ENCODE data around the gene GEMIN7.

Gene GEMIN7

DNA sequence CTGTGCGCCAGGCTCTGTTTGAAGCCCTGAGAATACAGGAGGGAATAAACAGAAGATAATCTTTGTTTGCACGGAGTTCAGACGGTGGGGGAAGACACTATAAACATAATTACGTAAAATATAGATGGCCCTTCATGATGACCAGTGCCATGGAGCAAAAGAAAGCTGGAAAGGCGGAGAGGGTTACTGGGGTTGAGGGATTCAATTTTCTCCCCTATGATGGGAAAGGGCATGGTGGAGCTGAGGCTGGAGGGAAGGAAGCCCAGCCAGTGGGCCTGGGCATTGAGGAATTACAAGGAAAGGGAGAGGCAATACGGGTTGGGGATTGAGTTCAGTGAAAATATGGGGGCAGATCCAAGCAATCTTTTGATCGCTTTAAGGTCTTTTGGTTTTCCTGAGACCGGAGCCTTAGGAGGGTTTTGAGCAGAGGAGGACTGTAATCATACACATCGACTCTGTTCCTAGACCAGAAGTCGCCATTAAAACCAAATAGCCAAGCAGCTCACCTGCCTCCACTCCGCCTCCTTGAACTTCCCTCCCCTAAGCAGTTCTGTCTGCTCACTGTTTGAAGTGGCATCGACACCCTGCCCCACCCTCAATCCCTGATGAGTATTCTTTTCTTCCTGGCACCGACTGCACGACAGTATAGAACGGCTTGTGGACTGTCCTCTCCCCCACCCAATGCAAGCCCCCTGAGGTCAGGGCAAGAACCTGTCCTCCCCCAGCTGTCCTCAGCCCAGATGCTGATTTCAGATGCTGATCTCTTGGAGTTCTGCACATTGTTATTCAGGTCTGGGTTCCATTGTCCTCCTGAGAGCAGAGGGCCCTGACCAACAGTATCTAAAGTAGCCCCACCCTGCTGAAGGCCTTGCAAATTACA is 2.0 kb upstream of the GEMIN7 start:
- Histone ChIP-seq H3K27me3 (ENCODE audit: low read length) (no peaks in the 10 kb centered on the region), H3K4me3 (ENCODE audit: insufficient read depth, low read length, poor library complexity, severe bottlenecking) (peak overlapping the region; percentile 93), H2AFZ (ENCODE audit: low read depth, low read length, severe bottlenecking) (no peak overlapping the region), H3K9me3 (ENCODE audit: insufficient read depth, low read length) (no peaks in the 10 kb centered on the region), H3K9ac (ENCODE audit: low read length) (peak overlapping the region; percentile 96), H3F3A (ENCODE audit: insufficient read depth) (peaks cover 29% of the 10 kb centered on the region), H3K79me2 (ENCODE audit: insufficient read depth, low read length) (peaks cover 66% of the 10 kb centered on the region), H3K27ac (ENCODE audit: low read depth, low read length) (peak overlapping the region; percentile 96), H3K4me2 (ENCODE audit: low read depth, low read length, poor library complexity, severe bottlenecking) (peak overlapping the region; percentile 78), H4K20me1 (ENCODE audit: low read depth, low read length) (peaks cover 9% of the 10 kb centered on the region), H3K36me3 (ENCODE audit: low read length) (peaks cover 10% of the 10 kb centered on the region; the same call in 1 of the 2 replicates), H3K9me2 (replicated peaks; ENCODE audit: insufficient read depth, low read length) (no peaks in the 10 kb centered on the region)
- TF ChIP-seq, protein P1, sequence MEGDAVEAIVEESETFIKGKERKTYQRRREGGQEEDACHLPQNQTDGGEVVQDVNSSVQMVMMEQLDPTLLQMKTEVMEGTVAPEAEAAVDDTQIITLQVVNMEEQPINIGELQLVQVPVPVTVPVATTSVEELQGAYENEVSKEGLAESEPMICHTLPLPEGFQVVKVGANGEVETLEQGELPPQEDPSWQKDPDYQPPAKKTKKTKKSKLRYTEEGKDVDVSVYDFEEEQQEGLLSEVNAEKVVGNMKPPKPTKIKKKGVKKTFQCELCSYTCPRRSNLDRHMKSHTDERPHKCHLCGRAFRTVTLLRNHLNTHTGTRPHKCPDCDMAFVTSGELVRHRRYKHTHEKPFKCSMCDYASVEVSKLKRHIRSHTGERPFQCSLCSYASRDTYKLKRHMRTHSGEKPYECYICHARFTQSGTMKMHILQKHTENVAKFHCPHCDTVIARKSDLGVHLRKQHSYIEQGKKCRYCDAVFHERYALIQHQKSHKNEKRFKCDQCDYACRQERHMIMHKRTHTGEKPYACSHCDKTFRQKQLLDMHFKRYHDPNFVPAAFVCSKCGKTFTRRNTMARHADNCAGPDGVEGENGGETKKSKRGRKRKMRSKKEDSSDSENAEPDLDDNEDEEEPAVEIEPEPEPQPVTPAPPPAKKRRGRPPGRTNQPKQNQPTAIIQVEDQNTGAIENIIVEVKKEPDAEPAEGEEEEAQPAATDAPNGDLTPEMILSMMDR (IDR thresholded peaks at IDR 0.05; ENCODE audit: insufficient read depth, low read length, poor library complexity, severe bottlenecking) = no peak
- TF ChIP-seq EZH2phosphoT487 (conservative IDR thresholded peaks at IDR 0.05; ENCODE audit: low read length) = no peak

DNA sequence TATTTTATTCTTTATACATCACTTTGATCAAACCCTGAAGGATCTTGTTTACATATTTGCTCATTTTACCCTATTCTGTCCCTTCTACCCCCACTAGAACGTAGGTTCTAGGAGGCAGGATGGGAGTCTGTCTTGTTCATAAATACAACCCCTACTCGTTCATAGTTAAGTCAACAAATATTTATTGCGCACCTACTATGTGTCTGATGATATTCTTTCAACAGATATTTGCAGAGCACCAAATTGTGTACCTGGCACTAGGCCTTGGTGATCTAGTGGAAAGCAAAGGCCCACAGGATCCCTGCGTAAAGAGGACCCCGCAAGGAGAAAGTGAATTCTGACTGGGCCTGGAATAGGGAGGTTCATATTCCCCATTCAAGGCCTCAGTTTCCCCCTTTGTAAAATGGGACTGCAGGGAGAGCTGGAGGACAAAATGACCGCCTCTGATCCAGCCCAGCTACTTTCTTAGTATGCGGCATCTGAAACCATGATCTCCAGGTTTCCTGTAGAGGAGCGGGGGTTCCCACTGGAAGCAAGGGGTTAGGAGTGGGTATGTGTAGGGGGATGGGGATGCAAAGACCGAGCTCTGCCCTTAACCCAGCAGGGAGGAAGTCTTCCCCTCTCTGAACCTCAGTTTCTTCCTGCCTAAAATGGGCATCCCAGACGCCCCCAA is 534 bp upstream of the GEMIN7 start:
- TF ChIP-seq, protein P1 (IDR thresholded peaks at IDR 0.05; ENCODE audit: insufficient read depth, low read length, poor library complexity, severe bottlenecking) = no peak

DNA sequence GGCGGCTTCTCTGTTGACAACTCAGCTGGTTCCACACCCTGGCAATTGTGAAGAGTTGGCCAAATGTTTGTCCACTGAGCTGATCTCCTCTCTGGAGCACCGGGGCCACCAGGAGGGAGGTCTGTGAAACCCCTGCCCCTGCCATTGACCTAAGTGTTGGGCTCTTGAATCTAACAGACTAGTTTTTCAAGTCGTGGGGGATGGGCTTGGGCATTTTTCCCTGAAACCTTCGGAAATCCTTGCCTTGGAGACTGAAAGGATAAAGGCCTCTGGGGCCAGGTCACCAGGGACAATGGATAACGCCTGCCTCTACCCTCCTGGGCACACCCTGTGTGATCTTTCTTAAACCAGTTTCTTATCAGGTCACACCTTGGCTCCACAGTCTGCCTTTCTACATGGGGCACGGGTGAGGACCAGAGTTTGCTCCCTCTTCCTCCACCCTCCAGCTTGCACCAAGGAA is 881 bp downstream of the GEMIN7 start:
- Histone ChIP-seq H2AFZ (ENCODE audit: low read depth, low read length, severe bottlenecking) (no peak overlapping the region), H3K79me2 (ENCODE audit: insufficient read depth, low read length) (peaks cover 63% of the 10 kb centered on the region), H3K27ac (ENCODE audit: low read depth, low read length) (peak overlapping the region; percentile 81)

More for the DNA sequence above, 534 bp upstream of the GEMIN7 start:
- H4K20me1 ChIP-seq (ENCODE audit: low read depth, low read length) = peaks cover 9% of the 10 kb centered on the region
- peak overlapping the region; percentile 100 for H3K4me3 ChIP-seq (ENCODE audit: insufficient read depth, low read length, poor library complexity, severe bottlenecking)
- H3K79me2 ChIP-seq (ENCODE audit: insufficient read depth, low read length) = peaks cover 74% of the 10 kb centered on the region
- H3K36me3 ChIP-seq (ENCODE audit: low read length) = peaks cover 13% of the 10 kb centered on the region; the same call in 1 of the 2 replicates
- H3K9ac ChIP-seq (ENCODE audit: low read length) = peak overlapping the region; percentile 99
- peak overlapping the region; percentile 81 for H3K27ac ChIP-seq (ENCODE audit: low read depth, low read length)
- peaks cover 29% of the 10 kb centered on the region for H3F3A ChIP-seq (ENCODE audit: insufficient read depth)
- no peaks in the 10 kb centered on the region for H3K9me2 ChIP-seq (replicated peaks; ENCODE audit: insufficient read depth, low read length)
- peak overlapping the region; percentile 84 for H2AFZ ChIP-seq (ENCODE audit: low read depth, low read length, severe bottlenecking)
- peak overlapping the region; percentile 74 for H3K4me2 ChIP-seq (ENCODE audit: low read depth, low read length, poor library complexity, severe bottlenecking)
- no peaks in the 10 kb centered on the region for H3K27me3 ChIP-seq (ENCODE audit: low read length)
- H3K9me3 ChIP-seq (ENCODE audit: insufficient read depth, low read length) = no peaks in the 10 kb centered on the region

More for the DNA sequence above, 881 bp downstream of the GEMIN7 start:
- Histone ChIP-seq H3K27me3 (ENCODE audit: low read length) (no peaks in the 10 kb centered on the region), H3K36me3 (ENCODE audit: low read length) (peaks cover 5% of the 10 kb centered on the region; the same call in 1 of the 2 replicates), H3K4me3 (ENCODE audit: insufficient read depth, low read length, poor library complexity, severe bottlenecking) (peak overlapping the region; percentile 100), H3K4me2 (ENCODE audit: low read depth, low read length, poor library complexity, severe bottlenecking) (peak overlapping the region; percentile 74), H4K20me1 (ENCODE audit: low read depth, low read length) (peaks cover under 1% of the 10 kb centered on the region), H3K9ac (ENCODE audit: low read length) (peak overlapping the region; percentile 99), H3K9me2 (replicated peaks; ENCODE audit: insufficient read depth, low read length) (no peaks in the 10 kb centered on the region), H3K9me3 (ENCODE audit: insufficient read depth, low read length) (no peaks in the 10 kb centered on the region), H3F3A (ENCODE audit: insufficient read depth) (peaks cover 20% of the 10 kb centered on the region)
- TF ChIP-seq, protein P1 (IDR thresholded peaks at IDR 0.05; ENCODE audit: insufficient read depth, low read length, poor library complexity, severe bottlenecking) = no peak
- no peak for TF ChIP-seq EZH2phosphoT487 (conservative IDR thresholded peaks at IDR 0.05; ENCODE audit: low read length)

Measured in SU-DHL-6 (cell line).